Measurements from ENCODE around the gene PANK3.
"Not testable (repeated sequence)": the region's sequence is repeated elsewhere in the genome, so short reads cannot be mapped to it uniquely, and the experiment has no call there.

Gene PANK3

DNA sequence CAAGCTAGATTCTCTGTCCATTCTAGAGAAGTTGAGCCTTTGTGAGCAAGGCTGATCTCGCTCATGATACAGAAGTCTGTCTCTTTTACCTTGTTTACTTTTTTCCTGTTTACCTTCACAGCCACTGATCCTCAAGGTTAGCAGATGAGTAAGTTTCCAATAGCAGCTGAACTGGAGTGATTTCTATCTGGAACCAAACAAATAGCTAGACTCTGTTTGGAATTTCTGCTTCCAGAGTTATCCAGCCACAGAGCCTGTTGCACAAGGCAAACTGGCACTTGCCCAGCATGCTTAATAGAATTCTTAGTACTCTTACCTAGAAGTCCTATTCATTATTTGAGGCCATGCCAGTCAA lies 12.8 kb upstream of the PANK3 start:
- no peak for DNase-seq (ENCODE audit: low read depth)

- no peak for DNase-seq (ENCODE audit: low read depth)
These were observed 12.3 kb upstream of the PANK3 start for GRCh38 chr5:168591302-168592013.

DNA sequence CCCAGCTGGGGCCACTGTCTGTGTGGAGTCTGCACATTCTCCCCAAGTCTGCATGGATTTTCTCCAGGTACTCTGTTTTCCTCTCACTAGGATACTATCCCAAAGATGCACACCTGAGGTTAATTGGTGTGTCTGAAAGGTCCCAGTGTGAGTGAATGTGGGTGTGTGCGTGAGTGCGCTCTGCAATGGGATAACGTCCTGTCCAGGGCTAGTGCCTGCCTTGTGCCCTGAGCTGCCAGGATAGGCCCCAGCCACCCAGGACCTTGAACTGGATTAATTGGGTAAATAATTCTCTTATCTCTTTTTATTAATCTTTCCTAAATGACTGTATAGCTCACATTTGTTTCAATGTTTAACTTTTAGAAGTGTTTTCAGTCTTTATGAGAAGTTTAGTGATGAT lies 11.5 kb upstream of the PANK3 start:
- no peak for DNase-seq (ENCODE audit: low read depth)

- no peak for DNase-seq (ENCODE audit: low read depth)
These were observed 8.8 kb upstream of the PANK3 start for GRCh38 chr5:168587987-168588386.

- no peak for DNase-seq (ENCODE audit: low read depth)
These were observed 6.1 kb upstream of the PANK3 start for GRCh38 chr5:168585119-168585856.

DNA sequence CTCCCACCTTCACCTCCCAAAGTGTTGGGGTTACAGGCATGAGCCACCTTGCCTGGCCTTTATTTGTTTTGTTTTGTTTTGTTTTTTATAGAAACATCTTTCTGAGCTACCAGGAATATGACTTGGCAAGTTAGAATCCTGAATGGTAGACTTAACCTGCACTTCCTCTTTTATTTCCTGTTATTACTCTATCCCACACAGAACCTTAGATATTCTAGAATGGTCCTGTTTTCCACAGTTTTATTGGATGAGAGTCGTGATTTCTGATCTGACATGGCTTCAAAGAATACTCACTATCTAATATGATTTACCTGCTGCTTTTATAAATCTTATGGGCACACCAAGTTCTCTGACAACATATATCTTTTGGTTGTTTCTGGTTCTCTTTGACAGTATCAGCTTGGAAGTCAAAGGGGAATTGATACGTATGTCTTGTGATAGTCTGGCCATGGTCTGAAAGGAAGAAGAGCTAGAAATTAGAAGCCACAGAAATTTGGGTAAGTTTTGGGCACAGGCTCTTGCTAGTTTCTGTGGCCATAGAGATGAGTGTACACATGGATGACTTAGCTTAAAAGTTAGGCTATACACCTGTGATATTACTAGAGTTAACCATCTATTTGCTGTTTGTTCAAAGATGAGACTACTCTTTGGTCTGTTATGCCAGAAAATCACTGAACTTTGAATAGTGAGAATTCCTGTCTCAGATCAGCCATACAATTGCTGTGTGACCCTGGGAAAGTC lies 4.7 kb upstream of the PANK3 start:
- DNase-seq (ENCODE audit: low read depth): no peak

DNA sequence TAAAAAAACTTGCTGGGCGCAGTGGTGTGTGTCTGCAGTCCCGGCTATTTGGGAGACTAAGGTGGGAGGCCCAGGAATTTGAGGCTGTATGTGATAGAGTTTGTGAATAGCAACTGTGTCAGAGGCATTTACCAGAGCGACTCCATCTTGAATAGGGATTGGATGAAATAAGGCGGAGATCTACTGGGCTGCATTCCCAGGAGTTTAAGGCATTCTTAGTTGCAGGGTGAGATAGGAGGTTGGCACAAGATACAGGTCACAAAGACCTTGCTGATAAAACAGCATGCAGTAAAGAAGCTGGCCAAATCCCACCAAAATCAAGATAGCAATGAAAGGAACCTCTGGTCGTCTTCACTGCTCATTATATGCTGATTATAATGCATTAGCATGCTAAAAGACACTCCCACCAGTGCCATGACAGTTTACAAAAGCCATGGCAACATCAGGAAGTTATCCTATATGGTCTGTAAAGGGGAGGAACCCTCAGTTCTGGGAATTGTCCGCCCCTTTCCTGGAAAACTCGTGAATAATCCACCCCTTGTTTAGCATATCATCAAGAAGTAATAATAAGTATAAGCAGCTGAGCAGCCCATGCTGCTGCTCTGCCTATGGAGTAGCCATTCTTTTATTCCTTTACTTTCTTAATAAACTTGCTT lies 1.8 kb upstream of the PANK3 start:
- not testable (repeated sequence) for DNase-seq (ENCODE audit: low read depth)

GRCh38 chr5:168580227-168580508 lies 1.0 kb upstream of the PANK3 start:
- DNase-seq (ENCODE audit: low read depth): no peak

GRCh38 chr5:168579488-168580226 lies 489 bp upstream of the PANK3 start:
- peak; percentile 88 for DNase-seq (ENCODE audit: low read depth)

DNA sequence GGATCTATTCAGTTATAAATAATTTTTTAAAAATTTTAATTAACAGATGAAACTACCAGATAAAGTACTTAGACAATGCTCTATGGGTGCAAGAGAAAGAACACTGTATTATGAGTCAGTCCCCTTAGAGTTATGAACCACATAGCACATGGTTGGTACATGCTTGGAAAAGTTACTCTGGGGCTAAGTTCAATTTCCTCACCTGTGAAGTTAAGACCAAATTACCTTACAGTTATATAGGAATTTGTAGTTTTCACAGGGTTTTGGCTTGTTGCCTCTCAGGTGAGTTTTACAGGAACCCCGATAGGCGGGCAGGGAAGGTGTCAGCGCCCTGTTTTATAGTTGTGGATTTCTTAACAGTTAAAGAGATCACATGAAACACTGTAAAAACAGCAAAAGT lies 1.2 kb downstream of the PANK3 start:
- no peak for DNase-seq (ENCODE audit: low read depth)

DNA sequence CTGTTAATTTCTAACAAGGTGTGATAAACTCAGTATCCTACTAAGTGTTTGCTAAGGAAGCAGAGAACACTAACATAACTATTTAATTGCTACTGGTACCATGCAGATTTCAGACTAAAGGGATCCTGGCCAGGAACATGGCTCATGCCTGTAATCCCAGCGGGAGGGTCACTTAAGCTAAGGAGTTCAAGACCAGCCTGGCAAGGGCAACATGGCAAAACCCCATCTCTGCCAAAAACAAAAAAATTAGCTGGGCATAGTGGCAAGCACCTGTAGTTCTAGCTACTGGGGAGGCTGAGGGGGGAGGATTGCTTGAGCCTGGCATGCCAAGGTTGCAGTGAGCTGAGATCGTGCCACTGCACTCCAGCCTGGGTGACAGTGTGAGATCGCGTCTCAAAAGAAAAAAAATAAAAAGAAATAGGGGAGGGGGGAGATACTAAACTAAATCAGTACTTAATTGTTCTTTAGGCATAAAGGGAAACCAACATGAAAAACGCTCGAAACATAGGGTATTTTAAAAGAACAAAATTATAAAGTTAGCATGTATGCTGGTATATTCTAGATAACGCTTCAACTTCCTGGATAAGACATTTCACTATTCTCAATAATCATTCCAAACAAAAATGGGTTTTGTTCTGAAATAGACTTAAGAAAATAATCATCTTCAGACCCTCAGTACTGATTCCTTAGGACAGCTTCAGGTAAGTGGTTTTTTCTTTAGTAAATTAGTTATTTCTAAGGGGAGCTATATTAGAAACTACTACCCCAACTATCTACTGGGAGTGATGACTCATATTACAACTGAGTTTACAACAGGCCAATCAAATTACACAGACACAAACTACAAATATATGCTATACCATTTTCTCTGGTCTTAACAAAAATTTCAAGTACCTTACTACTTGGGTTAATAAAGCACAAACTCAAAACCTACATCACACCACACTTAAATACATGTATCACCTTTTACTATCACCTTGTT lies 3.5 kb downstream of the PANK3 start:
- no peak for DNase-seq (ENCODE audit: low read depth)

GRCh38 chr5:168574156-168574555 lies 5.0 kb downstream of the PANK3 start:
- DNase-seq (ENCODE audit: low read depth): not testable (repeated sequence)

- not testable (repeated sequence) for DNase-seq (ENCODE audit: low read depth)
These were observed 5.5 kb downstream of the PANK3 start for GRCh38 chr5:168573663-168574062.

DNA sequence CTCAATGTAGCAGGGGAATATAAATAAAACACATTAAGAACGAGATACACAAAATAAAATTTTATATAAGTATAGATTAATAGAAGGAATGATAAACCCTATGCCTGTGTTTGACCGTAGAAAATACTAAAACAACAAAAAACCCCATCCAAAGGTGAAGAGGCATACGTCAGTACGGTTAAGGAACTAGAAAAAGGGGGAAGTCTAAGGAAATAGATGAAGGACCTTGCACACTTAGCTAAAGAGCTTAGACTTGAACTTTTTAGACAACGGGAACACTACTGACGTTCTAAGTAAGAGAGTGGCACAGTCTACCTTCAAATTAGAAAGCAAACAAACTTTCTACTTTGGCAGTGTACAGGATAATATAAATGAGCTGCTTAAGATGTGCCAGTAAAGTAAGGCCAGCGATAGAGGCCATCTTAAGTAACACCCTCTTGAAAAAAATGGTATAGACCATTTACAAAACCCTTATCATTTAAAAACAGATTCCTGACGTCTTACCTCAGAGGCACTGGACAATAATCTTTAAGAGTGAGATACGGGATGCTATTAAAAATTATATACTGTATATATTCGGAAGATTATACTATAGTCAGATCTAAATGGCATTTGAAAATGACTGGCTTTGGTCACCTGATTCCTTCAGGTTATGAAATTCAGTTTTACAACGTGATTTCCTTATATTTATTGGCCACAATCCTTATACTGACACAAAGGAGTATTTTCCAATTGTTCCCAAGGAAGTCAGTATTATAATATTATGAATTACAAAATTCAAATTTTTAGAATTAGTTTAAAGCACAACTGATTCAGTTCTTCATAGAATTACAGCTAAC lies 8.5 kb downstream of the PANK3 start:
- peak; percentile 47 for DNase-seq (ENCODE audit: low read depth)

GRCh38 chr5:168568738-168569137 lies 10.4 kb downstream of the PANK3 start:
- no peak for DNase-seq (ENCODE audit: low read depth)

DNA sequence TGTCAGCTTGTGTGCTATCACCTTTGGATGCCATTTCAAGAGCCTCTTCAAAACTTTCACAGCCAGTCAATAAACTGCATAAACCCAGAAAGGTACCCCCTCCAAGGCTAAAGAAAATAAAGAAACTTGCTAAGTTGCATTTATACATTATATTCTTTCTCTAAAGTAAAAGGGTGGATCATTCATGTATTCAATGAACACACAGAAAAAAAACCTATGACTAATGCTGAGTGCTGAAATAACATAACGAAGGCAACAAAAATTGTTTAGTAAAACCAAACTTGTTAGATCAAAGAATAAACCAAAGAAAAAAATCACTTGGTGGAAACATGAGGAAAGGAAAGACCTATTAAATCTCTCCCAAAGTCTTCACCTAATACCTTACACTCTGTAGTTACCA lies 15.2 kb downstream of the PANK3 start:
- DNase-seq (ENCODE audit: low read depth): no peak

GRCh38 chr5:168562279-168562678 lies 16.9 kb downstream of the PANK3 start:
- no peak for DNase-seq (ENCODE audit: low read depth)

DNA sequence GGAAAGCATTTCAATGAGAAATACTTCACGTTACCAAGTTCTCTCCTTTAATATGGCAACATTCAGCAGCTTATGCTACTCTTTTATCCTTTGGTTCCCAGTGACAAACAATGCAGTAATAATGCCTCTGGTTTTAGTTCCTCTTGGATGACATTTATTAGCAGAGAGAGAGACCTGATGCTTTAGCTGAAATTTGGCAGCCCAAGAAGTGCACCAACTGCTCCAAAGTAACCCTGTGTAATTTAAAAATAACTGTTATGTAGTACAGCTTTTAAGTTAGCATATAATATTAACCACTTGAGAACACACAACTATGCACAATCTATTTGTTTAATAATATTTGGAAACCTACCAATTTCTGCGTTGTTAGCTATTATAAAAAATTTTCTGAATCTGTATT lies 21.8 kb downstream of the PANK3 start:
- DNase-seq (ENCODE audit: low read depth): no peak

GRCh38 chr5:168553377-168554130 lies 25.6 kb downstream of the PANK3 start:
- no peak for DNase-seq (ENCODE audit: low read depth)
